ENCODE data around the gene TRABD. TPM values are rescaled to one million over a fixed set of nuclear protein-coding genes. Genes with fewer than 3 reads are reported as not detected.

The TRABD gene
- total RNA-seq, 2 experiments from 2014 or later, result 126 to 128 TPM

DNA sequence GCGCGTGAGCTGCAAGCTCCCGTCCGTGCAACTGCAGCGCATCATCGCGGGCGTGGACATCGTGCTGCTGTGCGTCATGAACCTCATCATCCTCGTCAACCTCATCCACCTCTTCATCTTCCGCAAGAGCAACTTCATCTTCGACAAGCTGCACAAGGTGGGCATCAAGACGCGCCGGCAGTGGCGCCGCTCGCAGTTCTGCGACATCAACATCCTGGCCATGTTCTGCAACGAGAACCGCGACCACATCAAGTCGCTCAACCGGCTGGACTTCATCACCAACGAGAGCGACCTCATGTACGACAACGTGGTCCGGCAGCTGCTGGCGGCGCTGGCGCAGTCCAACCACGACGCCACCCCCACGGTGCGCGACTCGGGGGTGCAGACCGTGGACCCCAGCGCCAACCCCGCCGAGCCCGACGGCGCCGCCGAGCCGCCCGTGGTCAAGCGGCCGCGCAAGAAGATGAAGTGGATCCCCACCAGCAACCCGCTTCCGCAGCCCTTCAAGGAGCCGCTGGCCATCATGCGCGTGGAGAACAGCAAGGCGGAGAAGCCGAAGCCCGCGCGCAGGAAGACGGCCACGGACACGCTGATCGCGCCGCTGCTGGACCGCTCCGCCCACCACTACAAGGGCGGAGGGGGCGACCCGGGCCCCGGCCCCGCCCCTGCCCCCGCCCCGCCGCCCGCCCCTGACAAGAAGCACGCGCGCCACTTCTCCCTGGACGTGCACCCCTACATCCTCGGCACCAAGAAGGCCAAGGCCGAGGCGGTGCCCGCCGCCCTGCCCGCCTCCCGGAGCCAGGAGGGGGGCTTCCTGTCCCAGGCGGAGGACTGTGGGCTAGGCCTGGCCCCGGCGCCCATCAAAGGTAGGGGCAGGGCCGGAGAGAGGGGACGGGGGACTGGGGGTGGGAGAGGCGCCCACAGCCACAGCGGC is 7.9 kb upstream of the TRABD start:
- ChIA-PET POLR2A (no interaction called here), CTCF (ENCODE audit: unreplicated experiment) (no interaction called here)
- intact Hi-C loops (cut with micrococcal nuclease; ENCODE audit: unreplicated experiment), result no loop called here
- no peak overlapping the region for H3K4me3 ChIP-seq (ENCODE audit: low read depth, low read length, poor library complexity, severe bottlenecking)
- TF ChIP-seq, protein P1, sequence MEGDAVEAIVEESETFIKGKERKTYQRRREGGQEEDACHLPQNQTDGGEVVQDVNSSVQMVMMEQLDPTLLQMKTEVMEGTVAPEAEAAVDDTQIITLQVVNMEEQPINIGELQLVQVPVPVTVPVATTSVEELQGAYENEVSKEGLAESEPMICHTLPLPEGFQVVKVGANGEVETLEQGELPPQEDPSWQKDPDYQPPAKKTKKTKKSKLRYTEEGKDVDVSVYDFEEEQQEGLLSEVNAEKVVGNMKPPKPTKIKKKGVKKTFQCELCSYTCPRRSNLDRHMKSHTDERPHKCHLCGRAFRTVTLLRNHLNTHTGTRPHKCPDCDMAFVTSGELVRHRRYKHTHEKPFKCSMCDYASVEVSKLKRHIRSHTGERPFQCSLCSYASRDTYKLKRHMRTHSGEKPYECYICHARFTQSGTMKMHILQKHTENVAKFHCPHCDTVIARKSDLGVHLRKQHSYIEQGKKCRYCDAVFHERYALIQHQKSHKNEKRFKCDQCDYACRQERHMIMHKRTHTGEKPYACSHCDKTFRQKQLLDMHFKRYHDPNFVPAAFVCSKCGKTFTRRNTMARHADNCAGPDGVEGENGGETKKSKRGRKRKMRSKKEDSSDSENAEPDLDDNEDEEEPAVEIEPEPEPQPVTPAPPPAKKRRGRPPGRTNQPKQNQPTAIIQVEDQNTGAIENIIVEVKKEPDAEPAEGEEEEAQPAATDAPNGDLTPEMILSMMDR (conservative IDR thresholded peaks at IDR 0.05; ENCODE audit: low read length), result no peak
- no peak for TF ChIP-seq EZH2phosphoT487 (IDR thresholded peaks at IDR 0.05; ENCODE audit: borderline replicate concordance, low read depth, low read length)
- no peaks in the 10 kb centered on the region for H3K9me2 ChIP-seq (ENCODE audit: insufficient read depth, low read length)
- H3K4me2 ChIP-seq (ENCODE audit: low read length), result no peak overlapping the region
- H3K79me2 ChIP-seq (ENCODE audit: insufficient read depth, low read depth, low read length), result no peaks in the 10 kb centered on the region
- peaks cover 11% of the 10 kb centered on the region for H3K4me1 ChIP-seq (ENCODE audit: insufficient read depth, low read length, poor library complexity, severe bottlenecking)
- no TSS peak for BruUV-seq (replicated peaks)
- H2AFZ ChIP-seq (ENCODE audit: low read length), result no peak overlapping the region
- H3K36me3 ChIP-seq (ENCODE audit: insufficient read depth, low read length), result no peaks in the 10 kb centered on the region
- no peak for DNase-seq (ENCODE audit: low spot score)
- H4K20me1 ChIP-seq (ENCODE audit: insufficient read depth, low read length), result no peaks in the 10 kb centered on the region
- H3K9me3 ChIP-seq (ENCODE audit: low read length), result no peaks in the 10 kb centered on the region
- H3K27ac ChIP-seq (ENCODE audit: low read depth, low read length, poor library complexity, severe bottlenecking), result no peak overlapping the region

DNA sequence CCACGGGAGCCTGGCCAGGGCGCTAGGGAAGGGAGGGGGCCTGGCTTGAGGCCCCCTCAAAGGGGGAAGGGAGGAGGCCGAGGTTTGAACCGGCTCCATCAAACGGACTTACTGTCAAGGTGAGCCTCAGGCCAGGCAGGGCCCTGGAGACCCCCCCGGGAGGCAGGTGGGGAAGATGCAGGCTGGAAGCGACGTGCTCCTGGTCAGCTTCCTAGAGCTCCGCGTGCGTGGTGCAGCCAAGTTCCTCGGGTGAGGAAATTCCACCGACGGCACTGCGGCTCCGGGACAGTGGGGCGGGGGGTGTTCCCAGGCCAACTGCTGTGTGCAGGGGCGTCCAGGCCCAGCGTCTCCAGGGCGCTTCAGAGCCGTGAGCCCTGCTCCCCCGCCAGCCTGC is 7.2 kb upstream of the TRABD start:
- Histone ChIP-seq H4K20me1 (ENCODE audit: insufficient read depth, low read length) (no peaks in the 10 kb centered on the region), H2AFZ (ENCODE audit: low read length) (no peak overlapping the region), H3K4me3 (ENCODE audit: low read depth, low read length, poor library complexity, severe bottlenecking) (no peak overlapping the region), H3K36me3 (ENCODE audit: insufficient read depth, low read length) (no peaks in the 10 kb centered on the region), H3K27ac (ENCODE audit: low read depth, low read length, poor library complexity, severe bottlenecking) (no peak overlapping the region), H3K9me2 (ENCODE audit: insufficient read depth, low read length) (no peaks in the 10 kb centered on the region), H3K4me2 (ENCODE audit: low read length) (no peak overlapping the region), H3K79me2 (ENCODE audit: insufficient read depth, low read depth, low read length) (no peaks in the 10 kb centered on the region), H3K4me1 (ENCODE audit: insufficient read depth, low read length, poor library complexity, severe bottlenecking) (peaks cover 5% of the 10 kb centered on the region), H3K9me3 (ENCODE audit: low read length) (no peaks in the 10 kb centered on the region)
- no TSS peak for BruUV-seq (replicated peaks)
- CTCF ChIA-PET (ENCODE audit: unreplicated experiment), result no interaction called here
- no peak for DNase-seq (ENCODE audit: low spot score)
- POLR2A ChIA-PET, result no interaction called here
- TF ChIP-seq, protein P1 (conservative IDR thresholded peaks at IDR 0.05; ENCODE audit: low read length), result no peak
- intact Hi-C loops (cut with micrococcal nuclease; ENCODE audit: unreplicated experiment), result no loop called here

Data from OCI-LY7 (cell line).